Memory B cell (primary cell): ENCODE data around the gene GRIN2C.
A peak's percentile ranks its signal among the peaks of the same experiment; 100 is the strongest.

ENCODE experiments used
- ATAC-seq: fragments of 150-1000 bp; cut with Tn5 transposase; 2 replicates; pipeline ENCODE4 v1.10.0; 2021; ENCODE audit warnings: low read depth, mild to moderate bottlenecking, moderate library complexity
- DNase-seq, 2 donors: peaks; one replicate each; pipeline ENCODE4 v3.0.0; 2022; ENCODE audit warnings: low spot score in 2 of 2
- H3K27ac Mint-ChIP-seq: one replicate; pipeline ENCODE4 v1.8.0; 2022; ENCODE audit warnings: mild to moderate bottlenecking, moderate library complexity, mixed read lengths
- H3K27me3 Mint-ChIP-seq: one replicate; pipeline ENCODE4 v1.8.0; 2022; ENCODE audit warnings: mixed read lengths
- H3K36me3 Mint-ChIP-seq: one replicate; pipeline ENCODE4 v1.8.0; 2022; ENCODE audit warnings: mild to moderate bottlenecking, mixed read lengths
- H3K4me1 Mint-ChIP-seq: one replicate; pipeline ENCODE4 v1.8.0; 2022; ENCODE audit warnings: mixed read lengths
- H3K4me3 Mint-ChIP-seq: one replicate; pipeline ENCODE4 v1.8.0; 2022; ENCODE audit warnings: mild to moderate bottlenecking, moderate library complexity, mixed read lengths
- H3K9me3 Mint-ChIP-seq: one replicate; pipeline ENCODE4 v1.8.0; 2022; ENCODE audit warnings: mixed read lengths

GRIN2C gene

DNA sequence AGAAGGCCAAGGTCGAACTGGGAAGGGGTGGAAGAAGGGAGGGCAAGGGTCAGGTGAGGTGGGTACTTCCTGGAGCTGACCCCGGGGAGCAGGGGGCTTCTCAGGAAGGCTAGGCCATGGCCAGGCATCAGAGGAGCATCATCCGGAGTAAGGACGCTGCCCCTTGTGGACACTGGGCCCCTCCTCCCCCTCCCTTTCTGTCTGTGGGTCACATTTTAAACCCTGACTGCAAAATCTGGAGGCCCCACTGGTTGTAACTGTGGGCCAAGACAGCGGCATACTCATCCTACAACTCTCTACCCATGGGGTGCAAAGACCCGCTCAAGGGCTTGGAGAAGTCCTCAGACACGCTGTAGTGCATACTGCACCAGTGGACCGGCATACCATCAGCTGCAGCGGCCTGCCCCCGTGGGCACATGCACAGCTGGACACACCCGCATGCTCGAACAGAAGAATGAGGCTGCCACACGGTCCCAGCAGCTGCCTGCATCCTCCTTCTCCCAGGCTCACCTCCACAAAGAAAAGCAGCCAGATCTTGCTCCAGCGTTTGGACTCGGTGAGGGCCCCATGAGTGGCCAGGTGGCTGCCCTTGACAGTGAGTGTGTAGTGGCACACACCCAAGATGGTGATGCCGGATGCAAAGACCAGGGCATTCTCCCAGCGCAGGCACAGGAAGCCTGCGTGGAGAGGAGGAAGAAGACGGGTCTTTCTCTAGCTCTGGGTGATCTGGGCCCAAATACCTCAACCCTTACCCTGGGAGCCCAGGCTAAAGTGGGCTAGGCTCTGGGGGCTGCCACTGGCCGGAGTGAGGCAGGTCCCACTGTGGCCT lies 32.5 kb upstream of the GRIN2C start:
- H3K4me1 Mint-ChIP-seq = peaks cover 6% of the 10 kb centered on the region
- no peak overlapping the region for H3K27ac Mint-ChIP-seq
- no peak overlapping the region for H3K4me3 Mint-ChIP-seq
- H3K9me3 Mint-ChIP-seq = no peaks in the 10 kb centered on the region
- DNase-seq (no peak), ATAC-seq (no peak)
- H3K36me3 Mint-ChIP-seq = no peaks in the 10 kb centered on the region
- H3K27me3 Mint-ChIP-seq = peaks cover 28% of the 10 kb centered on the region

DNA sequence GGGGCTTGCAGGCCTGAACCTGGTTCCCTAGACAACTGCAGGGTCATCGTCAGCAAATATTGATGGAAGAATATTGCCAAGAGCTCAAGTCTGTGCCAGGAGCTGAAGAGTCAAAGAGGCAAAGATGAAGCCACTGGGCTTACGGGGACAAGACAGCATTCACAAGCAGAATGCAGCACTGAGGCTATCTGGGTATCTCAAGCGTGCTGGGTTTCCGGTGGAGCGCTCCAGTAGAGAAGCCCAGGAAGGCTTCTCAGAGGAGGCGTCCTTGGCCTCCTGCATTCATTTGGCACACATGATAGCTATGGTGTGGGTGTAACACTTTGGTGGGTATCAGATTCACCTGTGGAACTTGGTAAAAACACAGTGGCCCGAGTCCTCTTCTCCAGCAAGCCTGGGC lies 30.9 kb upstream of the GRIN2C start:
- Mint-ChIP-seq H3K9me3 (no peaks in the 10 kb centered on the region), H3K27ac (no peak overlapping the region), H3K4me3 (no peak overlapping the region), H3K4me1 (peaks cover 6% of the 10 kb centered on the region), H3K36me3 (no peaks in the 10 kb centered on the region), H3K27me3 (peaks cover 25% of the 10 kb centered on the region)
- DNase-seq (no peak), ATAC-seq (no peak)

DNA sequence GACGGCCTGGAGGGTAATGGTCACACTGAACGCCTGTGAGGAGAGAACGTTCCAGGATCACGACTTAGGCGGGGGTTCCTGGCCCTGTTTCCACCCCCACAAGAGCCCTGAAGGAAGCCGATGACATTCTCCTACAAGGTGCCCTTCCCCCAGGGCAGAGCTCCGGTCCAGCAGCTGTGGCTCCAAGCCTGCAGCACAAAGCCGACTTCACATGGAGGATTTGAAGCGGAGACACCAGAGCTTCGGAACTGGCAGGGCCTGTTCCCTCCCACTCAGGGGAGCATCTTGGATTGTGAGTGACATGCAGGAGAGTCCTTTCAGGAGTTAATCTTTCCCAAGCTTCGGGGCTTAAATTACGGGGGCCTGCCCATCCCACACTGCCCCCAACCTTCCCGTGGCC lies 28.8 kb upstream of the GRIN2C start:
- Mint-ChIP-seq H3K4me1 (peaks cover 3% of the 10 kb centered on the region), H3K27ac (no peak overlapping the region), H3K9me3 (no peaks in the 10 kb centered on the region), H3K36me3 (no peaks in the 10 kb centered on the region), H3K27me3 (peaks cover 24% of the 10 kb centered on the region), H3K4me3 (no peak overlapping the region)
- ATAC-seq (no peak), DNase-seq (no peak)

DNA sequence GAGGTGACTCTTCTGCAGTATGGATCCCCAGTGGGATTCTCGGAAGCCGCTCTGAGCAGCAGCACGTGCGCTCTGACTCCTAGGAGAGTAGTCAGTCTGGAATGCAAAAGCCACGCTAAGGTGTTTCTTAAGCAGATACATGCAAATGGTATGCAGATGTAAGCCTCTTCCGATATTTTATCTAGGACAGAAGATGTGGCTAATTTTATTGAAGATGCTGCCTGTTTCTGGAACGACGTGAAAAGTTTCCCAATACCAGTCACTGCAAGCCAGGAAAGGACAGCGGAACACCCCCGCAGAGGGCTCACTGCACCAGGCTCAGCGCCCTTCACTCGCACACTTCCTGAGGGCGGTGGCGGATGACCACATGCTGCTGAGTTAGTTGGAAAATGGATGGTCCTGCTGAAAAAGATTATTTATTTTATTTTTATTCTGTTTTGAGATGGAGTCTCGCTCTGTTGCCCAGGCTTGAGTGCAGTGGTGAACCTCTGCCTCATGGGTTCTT lies 23.6 kb upstream of the GRIN2C start:
- Mint-ChIP-seq H3K4me3 (no peak overlapping the region), H3K36me3 (no peaks in the 10 kb centered on the region), H3K27ac (no peak overlapping the region), H3K9me3 (no peaks in the 10 kb centered on the region), H3K27me3 (peaks cover 25% of the 10 kb centered on the region), H3K4me1 (no peaks in the 10 kb centered on the region)
- ATAC-seq (no peak), DNase-seq (no peak)

DNA sequence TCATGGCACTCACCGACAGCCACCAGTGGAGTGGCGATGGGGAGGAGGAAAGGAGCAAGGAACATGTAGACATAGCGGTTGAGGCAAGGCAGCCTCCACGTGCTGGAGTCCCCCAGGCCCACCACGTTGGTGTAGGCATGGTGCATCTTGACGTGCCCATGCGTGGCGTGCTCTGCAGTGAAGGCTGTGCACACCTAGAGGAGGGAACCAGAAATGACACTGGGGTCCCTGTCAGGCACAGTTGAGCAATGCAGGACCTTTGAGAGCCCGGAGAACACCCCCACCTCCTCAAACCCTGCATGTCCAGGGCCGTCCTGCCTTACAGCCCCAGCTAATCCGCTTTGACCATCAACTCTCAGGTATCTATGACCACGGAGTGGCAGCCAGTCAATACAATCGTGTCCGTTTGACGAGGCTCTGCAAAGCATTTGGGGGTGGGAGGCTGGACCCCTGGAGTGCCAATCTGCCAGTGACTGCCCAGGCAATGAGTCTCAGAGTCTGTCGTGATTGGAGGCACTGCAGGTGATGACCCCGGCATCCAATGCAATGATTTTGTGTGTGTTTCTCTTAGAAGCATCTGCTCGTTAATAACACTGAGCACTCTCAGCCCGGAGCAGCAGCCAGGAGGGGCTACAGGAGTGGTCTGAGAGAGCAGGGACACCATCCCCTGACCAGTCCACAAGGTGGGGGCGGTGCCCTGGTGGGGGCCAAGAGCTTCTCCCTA lies 23.0 kb upstream of the GRIN2C start:
- H3K36me3 Mint-ChIP-seq = no peaks in the 10 kb centered on the region
- no peak overlapping the region for H3K27ac Mint-ChIP-seq
- H3K4me3 Mint-ChIP-seq = no peak overlapping the region
- peaks cover 25% of the 10 kb centered on the region for H3K27me3 Mint-ChIP-seq
- no peaks in the 10 kb centered on the region for H3K9me3 Mint-ChIP-seq
- no peak for ATAC-seq
- no peaks in the 10 kb centered on the region for H3K4me1 Mint-ChIP-seq
- DNase-seq = no peak

DNA sequence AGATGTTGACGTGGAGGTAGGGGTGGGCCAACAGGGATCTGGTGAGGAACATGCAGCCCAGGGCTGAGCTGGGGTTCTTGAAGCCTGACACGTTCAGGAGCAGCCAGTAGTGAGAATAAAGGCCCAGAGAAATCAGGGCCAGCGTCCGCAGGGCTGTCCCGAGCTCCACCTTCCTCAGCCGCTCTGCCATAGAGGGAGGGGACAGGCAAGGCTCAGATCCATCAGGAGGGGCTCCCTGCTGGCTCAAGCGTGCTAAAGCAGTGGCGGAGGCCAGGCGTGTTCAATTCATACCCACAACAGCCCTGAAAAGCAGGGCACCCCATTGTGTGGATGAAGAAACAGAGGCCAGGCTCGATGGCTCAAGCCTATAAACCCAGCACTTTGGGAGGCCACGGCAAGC lies 21.4 kb upstream of the GRIN2C start:
- DNase-seq = no peak
- H3K36me3 Mint-ChIP-seq = no peaks in the 10 kb centered on the region
- no peaks in the 10 kb centered on the region for H3K4me1 Mint-ChIP-seq
- H3K27ac Mint-ChIP-seq = no peak overlapping the region
- no peak for ATAC-seq
- H3K4me3 Mint-ChIP-seq = no peak overlapping the region
- H3K9me3 Mint-ChIP-seq = no peaks in the 10 kb centered on the region
- peaks cover 21% of the 10 kb centered on the region for H3K27me3 Mint-ChIP-seq

DNA sequence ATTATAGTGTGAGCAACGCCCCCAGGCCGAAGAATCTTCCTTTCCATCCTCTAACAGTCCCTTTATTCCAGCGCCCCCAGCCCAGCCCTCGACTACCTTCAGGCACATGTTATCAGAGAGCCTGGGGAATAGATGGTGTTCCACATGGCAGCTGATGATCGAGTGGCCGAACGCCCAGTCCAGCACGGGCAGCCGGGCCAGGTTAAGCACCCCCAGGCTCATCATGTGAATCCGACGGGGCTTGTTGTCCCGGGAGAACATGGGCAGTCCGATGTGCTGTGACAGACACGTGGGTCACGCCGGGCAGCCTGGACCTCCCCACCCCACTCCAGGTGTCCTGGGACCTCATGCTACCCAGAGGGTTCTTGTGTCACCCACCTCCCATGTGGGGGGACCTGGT lies 19.6 kb upstream of the GRIN2C start:
- Mint-ChIP-seq H3K27me3 (peaks cover 13% of the 10 kb centered on the region), H3K27ac (no peak overlapping the region), H3K4me1 (no peaks in the 10 kb centered on the region), H3K4me3 (no peak overlapping the region), H3K9me3 (no peaks in the 10 kb centered on the region), H3K36me3 (no peaks in the 10 kb centered on the region)
- no peak for ATAC-seq
- no peak for DNase-seq

DNA sequence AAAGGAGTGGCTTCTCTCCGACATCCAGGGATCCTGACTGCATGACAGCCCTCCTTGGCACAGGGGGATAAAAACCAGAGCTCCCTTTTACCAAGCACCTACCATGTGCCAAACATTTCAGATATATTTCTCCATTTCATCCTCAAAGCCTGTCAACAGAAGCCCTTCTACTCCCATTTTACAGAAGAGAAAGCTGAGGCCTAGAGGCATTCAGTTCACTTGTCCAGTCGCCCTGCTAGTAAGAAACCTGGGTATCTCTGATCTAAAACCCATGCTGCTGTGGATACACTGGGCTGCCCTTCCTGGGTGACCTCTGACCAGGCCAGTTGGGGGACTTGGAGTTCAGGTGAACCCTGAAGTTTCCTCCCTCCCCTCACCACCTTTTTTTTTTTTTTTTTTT lies 19.0 kb upstream of the GRIN2C start:
- Mint-ChIP-seq H3K27ac (no peak overlapping the region), H3K4me1 (peaks cover 4% of the 10 kb centered on the region), H3K27me3 (peaks cover 13% of the 10 kb centered on the region), H3K9me3 (no peaks in the 10 kb centered on the region), H3K4me3 (no peak overlapping the region), H3K36me3 (no peaks in the 10 kb centered on the region)
- DNase-seq (no peak), ATAC-seq (no peak)

DNA sequence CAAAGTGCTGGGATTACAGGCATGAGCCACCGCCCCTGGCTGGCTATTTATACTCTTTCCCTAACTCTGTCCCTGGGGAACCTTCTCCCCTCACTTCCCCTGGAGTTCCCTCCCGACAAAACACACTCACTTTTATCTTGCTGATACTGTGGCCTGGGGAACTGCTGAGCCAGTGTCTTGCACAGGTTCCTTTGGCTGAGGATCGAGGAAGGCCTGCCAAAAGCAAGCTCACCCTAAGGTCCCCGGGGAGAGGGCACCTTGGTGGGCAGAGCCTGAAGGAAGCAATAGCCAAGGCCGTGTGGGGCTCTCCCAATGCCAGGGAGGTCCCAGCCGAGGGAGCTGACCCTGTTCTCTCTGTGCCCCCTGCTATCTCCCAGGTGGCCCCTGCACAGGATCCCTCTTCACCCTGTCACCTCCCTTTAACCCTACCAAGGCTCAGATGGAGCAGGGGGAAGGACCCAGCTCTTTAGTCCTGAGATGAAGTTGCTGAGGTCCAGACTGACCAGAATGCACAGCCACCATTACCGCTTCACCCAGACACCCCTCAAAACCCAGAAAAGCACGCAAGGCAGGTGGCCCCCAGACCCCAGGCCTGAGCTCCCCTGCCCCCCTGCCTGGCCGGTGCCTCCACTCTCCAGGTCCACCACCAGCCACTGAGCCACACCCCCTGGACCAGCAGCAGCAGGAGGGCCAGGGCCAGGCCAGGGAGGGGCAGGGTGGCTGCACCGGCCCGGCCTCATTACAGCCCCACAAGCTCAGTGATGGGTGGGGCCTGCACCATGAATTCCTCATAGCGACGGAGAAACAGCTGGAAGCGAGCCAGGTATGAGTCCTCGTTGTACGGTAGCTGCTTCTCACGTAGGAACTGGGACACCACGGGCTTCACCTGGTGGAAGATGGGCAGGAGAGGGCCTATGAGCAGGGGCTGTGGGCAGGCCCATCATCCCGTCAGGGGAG lies 18.2 kb upstream of the GRIN2C start:
- no peak overlapping the region for H3K4me3 Mint-ChIP-seq

DNA sequence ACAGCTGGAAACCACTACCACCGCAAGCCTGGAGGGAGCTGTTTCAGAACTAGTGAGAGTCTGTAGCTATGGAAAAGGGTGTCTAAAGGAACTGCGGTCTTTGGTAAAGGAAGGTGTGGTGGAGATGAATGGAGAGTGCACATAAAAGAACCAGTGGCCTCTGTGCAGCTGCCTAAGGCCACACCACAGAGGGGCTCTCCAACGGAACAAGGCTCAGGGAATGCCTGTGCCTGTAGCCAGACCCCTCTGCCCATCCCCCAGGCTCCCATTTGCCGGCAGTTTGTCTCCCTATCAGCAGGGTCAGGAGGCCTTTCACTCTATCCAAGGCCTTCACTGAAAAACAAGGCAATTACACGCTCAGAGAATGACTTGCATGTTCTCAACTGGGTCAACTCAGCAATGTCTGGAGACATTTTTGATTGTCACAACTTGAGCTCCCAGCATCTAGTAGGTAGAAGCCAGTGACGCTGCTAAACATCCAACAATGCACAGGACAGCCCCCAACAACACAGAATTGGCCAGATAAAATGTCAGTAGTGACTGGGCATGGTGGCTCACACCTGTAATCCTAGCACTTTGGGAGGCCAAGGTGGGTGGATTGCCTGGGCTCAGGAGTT lies 16.4 kb upstream of the GRIN2C start:
- no peak for DNase-seq
- H3K36me3 Mint-ChIP-seq = no peaks in the 10 kb centered on the region
- peaks cover 8% of the 10 kb centered on the region for H3K27me3 Mint-ChIP-seq
- no peak overlapping the region for H3K4me3 Mint-ChIP-seq
- H3K27ac Mint-ChIP-seq = peak overlapping the region; percentile 28
- H3K9me3 Mint-ChIP-seq = no peaks in the 10 kb centered on the region
- ATAC-seq = no peak
- peaks cover 14% of the 10 kb centered on the region for H3K4me1 Mint-ChIP-seq

More for the DNA sequence above, 18.2 kb upstream of the GRIN2C start:
- peaks cover 4% of the 10 kb centered on the region for H3K4me1 Mint-ChIP-seq
- no peaks in the 10 kb centered on the region for H3K9me3 Mint-ChIP-seq
- ATAC-seq = no peak
- H3K27me3 Mint-ChIP-seq = peaks cover 13% of the 10 kb centered on the region
- H3K36me3 Mint-ChIP-seq = no peaks in the 10 kb centered on the region
- no peak for DNase-seq
- H3K27ac Mint-ChIP-seq = no peak overlapping the region

DNA sequence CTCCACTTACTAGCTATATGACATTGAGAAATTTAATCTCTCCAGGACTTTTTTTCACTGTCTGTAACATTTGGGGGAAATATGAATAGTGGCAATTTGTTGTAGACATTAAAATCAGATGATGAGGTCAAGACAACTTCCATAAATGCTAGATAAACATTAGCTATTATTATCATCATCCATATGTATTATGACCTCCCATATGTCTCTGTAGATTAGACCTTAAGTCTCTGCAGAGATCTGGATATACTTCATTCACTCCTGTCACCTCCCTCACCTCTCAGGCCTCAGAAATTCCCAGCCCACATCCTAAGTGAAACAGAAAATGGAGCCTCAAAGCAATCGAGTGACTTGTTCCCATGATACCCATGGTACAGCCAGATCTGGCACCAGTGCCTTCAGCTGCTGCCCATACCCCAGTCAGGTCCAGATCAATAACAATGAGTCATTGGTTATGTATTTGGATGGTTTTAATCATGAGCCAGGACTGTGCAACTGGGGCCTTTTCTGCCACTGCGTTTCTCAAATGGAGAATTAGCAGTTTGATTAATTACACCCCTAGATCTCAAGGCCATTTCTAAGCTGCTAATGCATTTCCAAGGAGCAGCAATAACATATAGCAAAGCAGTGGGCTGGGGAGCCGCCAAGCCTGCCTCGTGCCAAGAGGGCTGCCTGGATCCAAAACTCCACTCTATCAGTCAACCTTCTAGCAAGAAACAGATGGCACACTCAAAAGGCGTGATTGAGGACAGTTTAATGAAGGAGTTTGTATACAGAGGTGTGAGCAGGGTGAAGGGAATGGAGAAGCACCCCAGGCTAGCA lies 15.7 kb upstream of the GRIN2C start:
- Mint-ChIP-seq H3K9me3 (no peaks in the 10 kb centered on the region), H3K36me3 (no peaks in the 10 kb centered on the region), H3K27me3 (peaks cover 3% of the 10 kb centered on the region), H3K4me3 (no peak overlapping the region), H3K27ac (peak overlapping the region; percentile 28), H3K4me1 (peaks cover 14% of the 10 kb centered on the region)
- ATAC-seq = no peak
- DNase-seq = no peak

DNA sequence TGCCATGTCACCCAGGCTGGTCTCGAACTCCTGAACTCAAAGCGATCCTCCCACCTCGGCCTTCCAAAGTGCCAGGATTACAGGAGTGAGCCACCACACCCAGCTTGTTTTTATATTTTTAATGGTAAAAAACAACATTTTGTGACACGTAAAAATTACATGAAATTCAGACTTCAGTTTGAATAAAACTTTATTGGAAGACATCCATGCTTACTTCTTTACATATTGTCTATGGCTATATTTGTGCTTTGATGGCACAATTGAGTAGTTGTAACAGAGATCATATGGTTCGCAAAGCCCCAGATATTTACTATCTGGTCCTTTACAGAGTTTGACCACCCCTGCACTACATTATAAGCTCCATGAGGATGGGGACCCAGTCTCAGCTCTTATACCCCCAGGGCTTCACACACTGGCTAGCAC lies 14.9 kb upstream of the GRIN2C start:
- H3K27ac Mint-ChIP-seq = no peak overlapping the region
- ATAC-seq = no peak

More for the DNA sequence above, 14.9 kb upstream of the GRIN2C start:
- Mint-ChIP-seq H3K27me3 (peaks cover under 1% of the 10 kb centered on the region), H3K36me3 (no peaks in the 10 kb centered on the region), H3K9me3 (no peaks in the 10 kb centered on the region), H3K4me3 (no peak overlapping the region), H3K4me1 (peaks cover 14% of the 10 kb centered on the region)
- no peak for DNase-seq
